Activated naive CD4-positive, alpha-beta T cell treated with Interleukin-2 at 50 U/mL for 16 hours (primary cell): ENCODE measurements around the gene PPP2R5C.

Experiments used
- DNase-seq: peaks from one replicate; pipeline ENCODE4 v3.0.0-alpha.2; 2020

PPP2R5C gene

DNA sequence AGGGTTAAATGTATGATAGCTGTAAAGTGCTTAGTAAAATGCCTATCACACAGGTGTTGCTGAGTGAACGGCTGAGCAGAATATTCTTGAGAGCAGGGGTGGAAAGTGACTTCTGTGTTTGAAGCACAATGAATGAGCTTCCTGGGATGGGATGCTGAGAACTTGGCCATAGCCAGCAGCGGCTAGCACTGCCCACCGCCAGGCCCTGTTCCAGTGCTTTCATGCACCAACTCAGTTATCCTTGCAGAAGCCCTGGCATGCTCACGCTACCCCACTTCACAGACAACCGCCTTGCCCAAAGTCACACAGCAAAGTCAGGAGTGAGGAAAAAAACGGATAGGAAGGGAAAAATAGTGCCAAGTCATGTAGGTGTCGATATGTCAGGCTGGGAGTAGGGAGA lies 213.7 kb downstream of the PPP2R5C start:
- DNase-seq, result no peak
